BLaER1 treated with 17β-estradiol and CSF1 and Interleukin-3, amounts not matched to agents 10 nM and 100 nM (cell line): ENCODE measurements around the gene SUPT5H.

Source experiments
- H3K27ac ChIP-seq, 11 experiments: shearing (Covaris generic); formaldehyde crosslinking; 2 replicates each; pipeline ENCODE4 v1.8.1; 2022
- H3K27me3 ChIP-seq, 11 experiments: shearing (Covaris generic); formaldehyde crosslinking; 2 replicates each; pipeline ENCODE4 v1.8.1; 2022
- H3K36me3 ChIP-seq, 11 experiments: shearing (Covaris generic); formaldehyde crosslinking; 2 replicates each; pipeline ENCODE4 v1.8.1; 2022
- H3K4me1 ChIP-seq, 10 experiments: shearing (Covaris generic); formaldehyde crosslinking; 2 replicates each; pipeline ENCODE4 v1.8.1; 2022
- H3K4me2 ChIP-seq, 11 experiments: shearing (Covaris generic); formaldehyde crosslinking; 2 replicates each; pipeline ENCODE4 v1.8.1; 2022
- H3K4me3 ChIP-seq, 10 experiments: shearing (Covaris generic); formaldehyde crosslinking; 2 replicates each; pipeline ENCODE4 v1.8.1; 2022
- H3K9ac ChIP-seq, 11 experiments: shearing (Covaris generic); formaldehyde crosslinking; 2 replicates each; pipeline ENCODE4 v1.8.1; 2022
- H3K9me3 ChIP-seq, 11 experiments: shearing (Covaris generic); formaldehyde crosslinking; replicated peaks in 1 of 11; 2 replicates each; pipeline ENCODE4 v1.8.1; 2022
- H4K20me1 ChIP-seq, 11 experiments: shearing (Covaris generic); formaldehyde crosslinking; 2 replicates each; pipeline ENCODE4 v1.8.1; 2022
- Cebpa-rat ChIP-seq, 11 experiments: shearing (Covaris generic); IDR thresholded peaks; 2 replicates each; pipeline ENCODE4 v1.8.1; 2022

The SUPT5H gene

DNA sequence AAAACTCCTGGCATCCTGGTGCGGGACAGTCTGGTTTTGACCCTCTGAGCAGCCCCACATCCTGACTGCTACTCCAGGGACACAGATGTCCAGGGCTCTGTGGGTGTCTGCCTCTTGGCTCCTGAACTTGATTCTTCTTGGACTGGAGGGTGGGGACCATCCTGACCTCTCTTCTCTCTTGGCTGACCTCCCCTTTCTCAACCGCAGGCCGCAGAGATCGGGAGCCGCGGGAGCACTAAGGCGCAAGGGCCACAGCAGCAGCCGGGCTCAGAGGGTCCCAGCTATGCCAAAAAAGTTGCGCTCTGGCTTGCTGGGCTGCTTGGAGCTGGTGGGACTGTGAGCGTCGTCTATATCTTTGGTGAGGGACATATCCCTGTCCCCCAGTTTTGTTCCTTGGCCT, 36.3 kb downstream of the SUPT5H start:
- peak overlapping the region in 10 of 11 experiments; percentile 86 to 94 (median 90); a peak in 21 of 22 replicates for H3K27ac ChIP-seq
- H3K9ac ChIP-seq: peak overlapping the region; percentile 89 to 97 (median 95)

DNA sequence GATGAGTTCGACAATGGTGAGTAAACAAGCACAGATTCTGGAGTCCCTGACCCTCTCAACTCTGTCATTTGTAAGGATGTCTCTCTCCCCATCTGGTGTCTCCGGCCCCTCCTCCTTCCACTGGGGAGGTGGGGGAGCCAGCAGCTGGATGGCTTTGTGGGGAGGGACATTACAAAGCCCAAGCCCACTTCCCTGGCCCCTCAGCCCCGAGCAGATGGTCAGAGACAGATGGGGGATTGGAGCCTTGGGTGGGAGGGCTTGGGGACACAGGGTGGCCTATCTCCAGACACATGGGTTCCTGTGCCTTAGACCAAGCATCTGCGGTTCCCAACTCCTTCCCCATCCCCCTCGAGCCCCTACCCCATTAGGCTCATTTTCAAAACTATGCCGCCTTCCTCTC, 37.8 kb downstream of the SUPT5H start:
- no peak for TF ChIP-seq Cebpa-rat (IDR thresholded peaks at IDR 0.05)
- Histone ChIP-seq H3K4me2 (no peak overlapping the region; a peak in 1 of 22 replicates), H3K9ac (peak overlapping the region in 7 of 11 experiments; percentile 1 to 46 (median 41); a peak in 7 of 22 replicates), H3K36me3 (peaks cover 39 to 66% (median 57%) of the 10 kb centered on the region in 11 experiments), H4K20me1 (peaks cover 0 to 66% (median 30%) of the 10 kb centered on the region in 11 experiments; a peak in 16 of 22 replicates), H3K9me3 (no peaks in the 10 kb centered on the region), H3K27ac (no peak overlapping the region), H3K4me1 (peaks cover 18 to 28% (median 23%) of the 10 kb centered on the region in 10 experiments), H3K4me3 (no peak overlapping the region), H3K27me3 (no peaks in the 10 kb centered on the region)

More for the DNA sequence above, 36.3 kb downstream of the SUPT5H start:
- Histone ChIP-seq H3K36me3 (peaks cover 30 to 66% (median 54%) of the 10 kb centered on the region in 11 experiments), H4K20me1 (peaks cover 0 to 51% (median 22%) of the 10 kb centered on the region in 11 experiments; a peak in 15 of 22 replicates), H3K27me3 (no peaks in the 10 kb centered on the region), H3K4me2 (peak overlapping the region; percentile 94 to 98 (median 97)), H3K9me3 (no peaks in the 10 kb centered on the region), H3K4me1 (peaks cover 18 to 28% (median 23%) of the 10 kb centered on the region in 10 experiments), H3K4me3 (peak overlapping the region; percentile 79 to 98 (median 94))
- no peak for TF ChIP-seq Cebpa-rat (IDR thresholded peaks at IDR 0.05)

DNA sequence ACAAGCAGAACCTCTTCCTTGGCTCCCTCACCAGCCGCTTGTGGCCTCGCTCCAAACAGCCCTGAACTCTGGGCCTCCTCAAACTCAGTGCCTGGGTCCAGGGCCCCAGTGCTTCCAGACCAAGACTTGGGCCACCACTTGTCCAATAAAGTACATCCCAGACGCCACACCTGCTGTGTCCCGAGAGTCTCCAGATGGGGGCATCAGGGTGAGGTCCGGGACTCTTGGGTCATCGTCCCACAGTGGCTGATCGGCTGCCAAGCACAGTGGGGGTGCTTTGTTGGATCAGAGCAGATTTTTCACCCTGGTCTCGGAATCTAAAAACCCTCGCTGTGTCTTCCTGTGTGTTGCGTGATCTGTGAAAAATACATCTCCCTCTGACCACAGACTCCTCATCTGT, 44.4 kb downstream of the SUPT5H start:
- Histone ChIP-seq H3K4me3 (no peak overlapping the region), H3K27ac (no peak overlapping the region), H3K36me3 (peaks cover 72 to 86% (median 77%) of the 10 kb centered on the region in 11 experiments), H3K4me2 (no peak overlapping the region), H3K27me3 (no peaks in the 10 kb centered on the region), H3K9me3 (no peaks in the 10 kb centered on the region), H3K9ac (0 out of 22 replicates have a peak overlapping the region, but pooled peaks of 1 of the 11 experiments have one; percentile 30), H4K20me1 (peaks cover 0 to 56% (median 39%) of the 10 kb centered on the region in 11 experiments; a peak in 15 of 22 replicates), H3K4me1 (peaks cover 0 to 7% (median 0%) of the 10 kb centered on the region in 10 experiments; a peak in 3 of 20 replicates)
- no peak for TF ChIP-seq Cebpa-rat (IDR thresholded peaks at IDR 0.05)

DNA sequence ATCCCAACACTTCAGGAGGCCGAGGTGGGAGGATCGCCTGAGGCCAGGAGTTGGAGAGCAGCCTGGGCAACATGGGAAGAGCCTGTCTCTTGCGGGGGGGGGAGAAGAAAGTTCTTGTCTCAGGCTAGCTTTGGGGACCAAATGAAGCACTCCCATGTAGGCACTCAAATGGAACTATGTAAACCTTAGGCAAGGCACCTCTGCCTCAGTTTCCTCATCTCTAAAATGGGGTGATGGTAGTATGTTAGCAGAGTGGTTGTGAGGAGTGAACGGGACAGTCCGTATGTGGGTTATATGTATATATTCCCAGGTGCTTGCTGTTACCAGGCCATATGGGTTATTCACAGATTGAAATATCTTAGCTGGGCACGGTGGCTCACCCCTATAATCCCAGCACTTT, 46.8 kb downstream of the SUPT5H start:
- Histone ChIP-seq H3K36me3 (peaks cover 48 to 61% (median 53%) of the 10 kb centered on the region in 11 experiments), H3K9me3 (no peaks in the 10 kb centered on the region), H3K4me2 (no peak overlapping the region), H3K27me3 (no peaks in the 10 kb centered on the region), H3K4me1 (peaks cover 0 to 14% (median under 1%) of the 10 kb centered on the region in 10 experiments; a peak in 11 of 20 replicates), H3K4me3 (no peak overlapping the region), H3K27ac (no peak overlapping the region), H4K20me1 (peaks cover 0 to 31% (median 17%) of the 10 kb centered on the region in 11 experiments; a peak in 12 of 22 replicates), H3K9ac (no peak overlapping the region)
- TF ChIP-seq Cebpa-rat (IDR thresholded peaks at IDR 0.05): no peak

DNA sequence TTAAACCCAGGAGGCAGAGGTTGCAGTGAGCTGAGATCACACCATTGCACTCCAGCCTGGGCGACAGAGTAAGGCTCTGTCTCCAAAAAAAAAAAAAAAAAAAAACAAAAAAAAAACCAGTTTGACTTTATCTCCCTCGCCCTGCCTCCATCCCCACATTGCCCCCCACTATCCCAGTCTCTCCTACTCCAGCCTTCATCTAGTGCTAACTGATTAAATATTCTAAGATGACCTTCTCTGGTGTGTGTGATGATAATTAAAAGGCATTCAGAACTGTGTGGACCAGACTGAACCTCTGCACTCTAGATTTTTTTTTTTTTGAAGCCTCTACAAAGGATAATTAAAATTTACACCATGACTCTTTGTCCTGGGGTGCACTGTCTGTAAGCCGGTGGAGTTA, 47.4 kb downstream of the SUPT5H start:
- H3K27ac ChIP-seq: no peak overlapping the region
- H3K4me3 ChIP-seq: no peak overlapping the region
- no peak overlapping the region for H3K9ac ChIP-seq
- peaks cover 0 to 26% (median 13%) of the 10 kb centered on the region in 11 experiments; a peak in 10 of 22 replicates for H4K20me1 ChIP-seq
- peaks cover 44 to 56% (median 47%) of the 10 kb centered on the region in 11 experiments for H3K36me3 ChIP-seq
- H3K4me1 ChIP-seq: peaks cover 0 to 19% (median 6%) of the 10 kb centered on the region in 10 experiments; a peak in 15 of 20 replicates
- no peaks in the 10 kb centered on the region for H3K27me3 ChIP-seq
- H3K4me2 ChIP-seq: no peak overlapping the region
- TF ChIP-seq Cebpa-rat (IDR thresholded peaks at IDR 0.05): no peak
- no peaks in the 10 kb centered on the region for H3K9me3 ChIP-seq

DNA sequence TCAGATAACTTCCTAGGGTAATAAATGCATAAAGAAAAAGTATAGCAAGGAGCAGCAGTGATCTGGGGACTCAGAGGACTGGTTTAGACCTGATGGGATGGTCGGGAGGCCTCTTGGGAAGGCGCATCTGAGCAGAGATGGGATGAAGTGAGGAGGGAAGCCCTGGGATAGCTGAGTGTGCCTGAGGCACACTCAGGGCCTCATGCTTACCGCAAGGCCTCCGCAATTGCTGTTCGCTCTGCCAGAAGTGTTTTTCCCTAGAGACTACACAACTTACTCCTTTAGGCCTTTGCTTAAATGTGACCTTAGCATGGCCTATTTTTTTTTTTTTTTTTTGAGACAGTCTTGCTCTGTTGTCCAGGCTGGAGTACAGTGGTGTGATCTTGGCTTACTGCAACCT, 49.3 kb downstream of the SUPT5H start:
- H3K4me3 ChIP-seq: no peak overlapping the region
- TF ChIP-seq Cebpa-rat (IDR thresholded peaks at IDR 0.05): no peak
- peaks cover 0 to 8% (median 2%) of the 10 kb centered on the region in 11 experiments; a peak in 7 of 22 replicates for H4K20me1 ChIP-seq
- H3K36me3 ChIP-seq: peaks cover 25 to 37% (median 28%) of the 10 kb centered on the region in 11 experiments
- peak overlapping the region in 2 of 11 experiments; percentile 8 to 9; a peak in 2 of 22 replicates for H3K4me2 ChIP-seq
- H3K9ac ChIP-seq: peak overlapping the region in 2 of 11 experiments; percentile 29 to 33; a peak in 1 of 22 replicates
- peaks cover 2 to 16% (median 7%) of the 10 kb centered on the region in 11 experiments; a peak in 14 of 22 replicates for H3K27me3 ChIP-seq
- no peaks in the 10 kb centered on the region for H3K9me3 ChIP-seq
- no peak overlapping the region for H3K27ac ChIP-seq
- H3K4me1 ChIP-seq: peaks cover 6 to 35% (median 23%) of the 10 kb centered on the region in 10 experiments; a peak in 18 of 20 replicates

DNA sequence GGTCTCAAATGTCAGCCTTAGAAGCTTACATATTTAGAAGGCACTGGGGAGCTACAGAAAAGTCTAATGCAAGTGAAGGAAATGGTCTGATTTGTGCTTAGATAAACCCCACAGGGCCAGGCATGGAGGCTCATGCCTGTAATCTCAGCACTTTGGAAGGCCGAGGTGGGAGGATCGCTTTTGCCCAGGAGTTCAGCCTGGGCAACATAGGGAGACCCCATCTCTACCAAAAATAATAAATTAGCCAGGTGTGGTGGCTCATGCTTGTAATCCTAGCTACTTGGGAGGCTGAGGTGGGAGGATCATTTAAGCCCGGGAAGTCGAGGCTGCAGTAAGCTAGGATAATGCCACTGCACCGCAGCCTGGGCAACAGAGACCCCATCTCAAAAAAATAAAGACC, 50.7 kb downstream of the SUPT5H start:
- Histone ChIP-seq H3K36me3 (peaks cover 12 to 23% (median 14%) of the 10 kb centered on the region in 11 experiments), H3K27me3 (peaks cover 3 to 23% (median 10%) of the 10 kb centered on the region in 11 experiments; a peak in 14 of 22 replicates), H3K4me2 (no peak overlapping the region), H3K9ac (no peak overlapping the region), H4K20me1 (peaks cover 0 to 3% (median 0%) of the 10 kb centered on the region in 11 experiments; a peak in 1 of 22 replicates), H3K27ac (no peak overlapping the region), H3K4me1 (peaks cover 6 to 42% (median 25%) of the 10 kb centered on the region in 10 experiments; a peak in 18 of 20 replicates), H3K4me3 (no peak overlapping the region), H3K9me3 (no peaks in the 10 kb centered on the region)
- TF ChIP-seq Cebpa-rat (IDR thresholded peaks at IDR 0.05): no peak

DNA sequence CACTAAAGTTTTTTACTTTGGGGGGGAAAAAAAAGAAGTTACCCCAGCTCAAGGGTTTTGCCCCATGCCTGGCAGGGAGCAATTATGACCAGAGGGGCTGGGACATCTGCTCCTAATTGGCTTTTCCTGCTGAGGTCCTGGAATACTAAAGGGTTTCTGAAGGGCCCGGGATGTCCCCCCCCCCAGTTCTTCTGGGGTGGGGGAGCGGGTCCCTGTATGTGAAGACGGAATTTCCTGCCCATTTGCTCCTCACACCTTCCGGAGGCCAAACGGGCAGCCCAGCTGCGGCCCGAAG, 52.3 kb downstream of the SUPT5H start:
- Histone ChIP-seq H3K4me2 (peak overlapping the region; percentile 91 to 100 (median 97)), H3K27ac (peak overlapping the region in 6 of 11 experiments; percentile 3 to 57 (median 33); a peak in 8 of 22 replicates), H3K36me3 (peaks cover 0 to 7% (median 0%) of the 10 kb centered on the region in 11 experiments; a peak in 2 of 22 replicates), H3K9ac (peak overlapping the region in 10 of 11 experiments; percentile 8 to 80 (median 57); a peak in 16 of 22 replicates), H3K4me3 (peak overlapping the region; percentile 47 to 75 (median 68)), H3K27me3 (peaks cover 3 to 23% (median 10%) of the 10 kb centered on the region in 11 experiments; a peak in 14 of 22 replicates), H3K9me3 (no peaks in the 10 kb centered on the region), H3K4me1 (peaks cover 6 to 42% (median 25%) of the 10 kb centered on the region in 10 experiments; a peak in 18 of 20 replicates), H4K20me1 (no peaks in the 10 kb centered on the region)
- no peak for TF ChIP-seq Cebpa-rat (IDR thresholded peaks at IDR 0.05)
